Activated naive CD4-positive, alpha-beta T cell treated with anti-CD3 and anti-CD28 coated beads, Interleukin-2, amount 50 U/mL, for 72 hours (primary cell): ENCODE results near the gene SP140. TPM values are rescaled to one million over a fixed set of nuclear protein-coding genes. Genes with fewer than 3 reads are reported as not detected.

Experiments used
- ATAC-seq, 2 donors: fragments of 150-1000 bp; cut with Tn5 transposase; 2 replicates each; pipeline ENCODE4 v1.10.0; 2021; ENCODE audit warnings: mild to moderate bottlenecking in 2 of 2, moderate library complexity in 2 of 2
- DNase-seq, 2 donors: peaks; one replicate each; pipeline ENCODE4 v3.0.0; 2021 to 2022; ENCODE audit warnings: low spot score in 2 of 2
- H3K27ac Mint-ChIP-seq, 2 donors: one replicate each; pipeline ENCODE4 v1.8.0; 2022; ENCODE audit warnings: mild to moderate bottlenecking in 2 of 2, mixed read lengths in 2 of 2
- H3K36me3 Mint-ChIP-seq, 2 donors: one replicate each; pipeline ENCODE4 v1.8.0; 2022; ENCODE audit warnings: mixed read lengths in 2 of 2
- H3K9me3 Mint-ChIP-seq, 2 donors: one replicate each; pipeline ENCODE4 v1.8.0; 2022; ENCODE audit warnings: mixed read lengths in 2 of 2
- total RNA-seq, 2 donors: library from RNA; stranded (reverse); gene quantifications; one replicate each; pipeline ENCODE4 v1.2.3, GENCODE V29; 2022

SP140 gene
- 10 to 100 TPM; 75.8 to 77.7 TPM for total RNA-seq

DNA sequence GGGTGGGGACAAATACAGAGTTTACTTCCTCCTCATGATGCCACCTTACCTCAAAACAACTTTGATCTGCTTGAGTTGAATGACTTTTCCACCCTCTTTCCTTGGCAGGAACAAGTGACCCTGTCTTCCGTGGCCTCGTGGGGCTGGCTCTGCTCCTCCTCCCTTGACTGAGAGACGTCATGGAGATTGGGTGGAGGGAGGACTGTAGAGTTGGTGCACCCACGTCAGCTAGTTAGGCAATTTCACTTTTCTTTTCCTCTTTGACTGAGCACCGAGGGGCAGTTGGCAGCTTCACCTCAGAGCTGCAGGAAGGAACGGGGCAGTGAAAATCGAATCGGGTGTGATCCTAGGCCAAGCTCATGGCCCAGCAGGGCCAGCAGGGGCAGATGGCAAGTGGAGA is at the start of gene SP140:
SP140 (plus strand) TSS at position 251 of the 400 bp plus-strand sequence; CDS start at position 360, 109 bp downstream.
- ATAC-seq: peak; percentile 92 to 96
- Mint-ChIP-seq H3K27ac (peak within 1 kb of the TSS; percentile 92 to 98), H3K9me3 (no peaks in the 10 kb centered on the region), H3K36me3 (peaks cover 22 to 39% of the 10 kb centered on the region in 2 donors)
- DNase-seq: peak; percentile 66 to 75

DNA sequence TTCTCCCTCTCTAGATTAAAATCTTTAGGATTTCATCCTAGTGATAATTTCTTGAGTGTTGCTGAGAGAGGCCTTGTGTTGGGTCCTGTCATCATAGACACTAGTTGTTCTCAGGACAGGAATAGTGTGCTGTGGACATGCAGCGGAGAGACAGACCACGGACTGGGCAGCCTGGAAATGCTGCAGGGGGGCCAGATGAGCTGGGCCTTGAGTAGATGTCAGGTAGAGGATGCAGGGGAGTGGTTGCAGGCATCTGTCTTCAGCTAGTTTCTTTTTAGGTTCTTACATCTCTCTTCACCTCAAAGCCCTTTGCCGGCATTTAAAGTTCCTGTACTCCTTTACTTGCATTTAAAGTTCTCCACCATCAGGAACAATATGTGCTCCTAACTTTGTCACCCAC is 48.5 kb upstream of the SP140 start:
- peaks cover 11 to 40% of the 10 kb centered on the region in 2 donors for H3K36me3 Mint-ChIP-seq
- peak overlapping the region; percentile 41 to 44 for H3K27ac Mint-ChIP-seq
- DNase-seq (no peak), ATAC-seq (no peak)
- H3K9me3 Mint-ChIP-seq: no peaks in the 10 kb centered on the region

DNA sequence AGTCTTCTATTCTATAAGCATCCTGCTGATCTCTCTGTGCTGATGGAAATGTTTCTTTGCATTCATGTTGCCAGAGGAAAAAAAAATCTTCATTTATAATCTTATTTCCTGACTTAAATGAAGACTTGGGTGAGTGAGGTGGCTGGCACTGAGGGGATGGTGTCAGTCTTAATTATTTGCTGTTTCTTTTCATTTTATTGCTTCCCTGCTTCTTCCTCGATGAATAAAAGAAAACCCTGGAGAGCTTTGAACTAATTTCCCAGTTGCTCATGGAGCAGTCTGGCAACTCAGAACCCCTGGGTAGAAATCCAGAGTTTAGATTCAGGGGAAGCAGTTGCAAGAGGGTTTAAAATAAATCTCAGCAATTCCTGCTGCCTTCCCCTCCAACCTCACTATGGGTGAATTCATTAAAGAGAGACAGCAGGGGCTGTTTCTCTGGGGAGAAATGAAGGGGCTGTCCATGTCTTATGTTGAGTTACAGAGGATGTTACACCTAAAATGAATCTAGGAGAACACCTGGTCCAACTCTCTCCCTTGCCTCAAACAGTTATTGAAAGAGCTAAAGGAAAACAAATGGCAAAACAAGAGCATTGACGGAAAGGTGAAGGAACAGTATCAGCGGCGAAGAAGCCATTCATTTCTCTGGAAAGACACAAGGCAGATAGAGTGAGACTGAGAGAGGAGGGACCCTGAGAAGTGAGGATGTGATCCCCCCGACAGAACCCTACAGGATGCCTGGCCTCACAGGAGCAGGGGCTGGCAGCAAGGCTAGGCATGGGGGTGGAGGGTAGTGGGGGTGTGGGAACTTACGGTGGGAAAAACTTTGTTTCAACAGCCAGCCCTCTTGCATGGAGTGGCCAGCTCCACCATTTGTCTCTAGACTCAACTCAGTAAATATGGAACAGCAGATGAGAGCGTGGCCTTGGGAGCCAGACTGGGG is 46.7 kb upstream of the SP140 start:
- no peak for ATAC-seq
- Mint-ChIP-seq H3K27ac (peak overlapping the region in 1 of 2 donors; percentile 75), H3K9me3 (no peaks in the 10 kb centered on the region)

DNA sequence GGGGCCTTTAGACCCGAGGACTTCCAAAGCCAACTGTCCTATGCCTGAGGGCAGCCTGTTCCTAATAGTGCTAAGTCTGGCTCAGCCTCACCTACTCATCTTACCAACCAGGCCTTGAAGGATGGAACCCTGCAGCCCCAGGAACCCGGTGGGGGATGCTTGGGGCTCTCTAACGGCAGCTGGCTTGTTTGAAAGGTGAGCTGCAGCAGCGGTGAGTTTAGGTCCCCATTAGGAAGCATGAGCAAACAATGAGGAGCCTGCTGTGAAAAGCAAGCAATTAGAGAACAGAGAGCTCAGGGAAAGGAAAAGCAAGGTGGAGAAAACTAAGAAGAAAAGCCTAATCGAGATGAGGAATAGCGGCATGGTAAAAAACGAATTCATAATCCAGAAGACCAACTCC is 45.6 kb upstream of the SP140 start:
- peak overlapping the region in 1 of 2 donors; percentile 65 for H3K27ac Mint-ChIP-seq
- ATAC-seq: no peak

More for the DNA sequence above, 46.7 kb upstream of the SP140 start:
- no peak for DNase-seq
- peaks cover 20 to 54% of the 10 kb centered on the region in 2 donors for H3K36me3 Mint-ChIP-seq

DNA sequence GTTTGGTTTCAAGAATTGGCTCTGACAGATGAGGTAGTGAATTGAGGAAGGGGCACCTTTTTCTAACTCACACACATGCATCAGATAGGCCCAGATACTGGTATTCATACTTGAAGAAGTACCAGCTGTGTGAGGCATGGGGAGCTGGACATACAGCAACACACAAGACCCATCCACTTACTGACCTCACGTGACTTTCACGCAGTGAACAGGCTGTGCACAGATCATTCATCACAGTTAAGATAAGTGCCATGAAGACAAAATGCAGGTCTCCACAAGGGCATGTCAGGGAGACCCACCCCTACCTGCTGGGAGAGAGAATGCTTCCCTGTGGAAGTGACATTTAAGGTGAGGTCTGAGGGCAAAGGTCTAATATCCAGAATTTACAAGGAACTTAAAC is 44.3 kb upstream of the SP140 start:
- Mint-ChIP-seq H3K36me3 (peaks cover 34 to 62% of the 10 kb centered on the region in 2 donors), H3K27ac (peak overlapping the region in 1 of 2 donors; percentile 46), H3K9me3 (no peaks in the 10 kb centered on the region)
- DNase-seq (no peak), ATAC-seq (no peak)

More for the DNA sequence above, 45.6 kb upstream of the SP140 start:
- H3K9me3 Mint-ChIP-seq: no peaks in the 10 kb centered on the region
- peaks cover 23 to 63% of the 10 kb centered on the region in 2 donors for H3K36me3 Mint-ChIP-seq
- no peak for DNase-seq

DNA sequence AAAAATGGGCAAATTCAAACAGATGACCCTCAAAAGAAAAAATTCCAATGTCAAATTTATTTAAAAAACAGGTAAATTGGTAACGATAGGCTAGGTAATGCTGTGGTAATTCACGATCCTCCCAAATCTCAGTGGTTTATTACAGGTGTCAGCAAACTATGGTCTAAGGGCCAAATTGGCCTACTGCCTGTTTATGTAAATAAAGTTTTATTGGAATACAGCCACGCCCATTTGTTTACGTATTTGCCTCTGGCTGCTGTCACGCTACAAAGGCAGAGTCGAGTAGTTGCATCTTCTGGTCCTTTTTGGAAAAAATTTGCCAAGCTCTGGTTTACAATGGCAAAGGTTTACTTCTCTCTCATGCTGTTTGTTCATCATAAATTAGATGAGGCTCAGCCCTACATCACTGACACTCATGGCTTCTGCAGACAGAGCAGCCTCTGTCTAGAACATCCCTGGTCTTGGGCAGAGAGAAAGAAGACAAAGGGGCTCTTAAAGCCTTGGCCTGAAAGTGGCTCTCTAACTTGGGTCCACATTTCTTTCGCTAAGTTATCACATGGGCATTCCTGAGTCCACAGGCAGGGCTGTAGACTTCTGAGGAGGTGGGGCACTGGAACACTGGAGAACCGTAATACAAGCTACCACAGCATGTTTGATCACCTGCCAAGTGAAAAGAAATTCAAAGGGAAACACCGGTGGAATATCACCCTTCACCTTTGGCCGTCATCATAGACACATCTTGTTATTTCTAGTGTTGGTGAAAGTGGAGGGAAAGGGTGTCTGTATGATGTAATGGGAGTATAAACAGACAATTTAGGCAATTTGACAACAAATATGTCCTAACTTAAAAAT is 40.6 kb upstream of the SP140 start:
- ATAC-seq (no peak), DNase-seq (no peak)
- H3K9me3 Mint-ChIP-seq: peaks cover 4 to 16% of the 10 kb centered on the region in 2 donors
- H3K27ac Mint-ChIP-seq: no peak overlapping the region
- peaks cover 32 to 62% of the 10 kb centered on the region in 2 donors for H3K36me3 Mint-ChIP-seq

DNA sequence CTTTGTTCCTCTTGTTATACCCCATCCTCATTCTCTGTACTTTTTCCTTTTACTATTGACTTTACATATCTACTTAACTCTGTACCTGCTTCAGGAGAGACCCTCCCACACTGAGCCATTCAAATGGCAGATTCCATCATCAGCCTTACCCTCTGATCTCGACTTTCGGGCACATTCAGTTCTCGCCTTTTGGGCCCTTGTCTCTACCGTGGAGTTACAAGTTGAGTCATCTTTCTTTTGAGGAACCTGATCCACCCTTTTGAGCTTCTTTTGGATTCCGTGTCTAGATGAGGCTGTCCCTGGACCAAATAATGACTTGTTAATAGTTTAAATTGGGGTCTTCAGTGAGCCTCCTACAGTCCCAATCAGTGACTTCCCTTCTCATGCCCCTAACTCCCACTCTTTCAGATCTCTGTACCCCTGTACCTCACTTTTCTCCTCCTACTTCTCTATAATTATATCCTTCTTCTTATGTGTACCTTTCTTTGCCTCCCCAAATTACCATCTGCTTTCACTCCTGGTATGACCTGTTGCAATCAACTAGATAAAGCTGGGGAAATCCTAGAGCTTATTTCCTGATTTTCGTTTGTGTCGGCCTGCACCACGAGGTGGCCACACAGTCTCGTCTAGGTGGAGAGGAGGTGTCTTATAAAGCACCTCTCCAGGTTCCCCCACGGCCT is 23.0 kb upstream of the SP140 start:
- peak overlapping the region; percentile 48 to 65 for H3K27ac Mint-ChIP-seq
- H3K9me3 Mint-ChIP-seq: no peaks in the 10 kb centered on the region
- H3K36me3 Mint-ChIP-seq: peaks cover 44 to 57% of the 10 kb centered on the region in 2 donors
- ATAC-seq (peak; percentile 50 to 73), DNase-seq (no peak)

DNA sequence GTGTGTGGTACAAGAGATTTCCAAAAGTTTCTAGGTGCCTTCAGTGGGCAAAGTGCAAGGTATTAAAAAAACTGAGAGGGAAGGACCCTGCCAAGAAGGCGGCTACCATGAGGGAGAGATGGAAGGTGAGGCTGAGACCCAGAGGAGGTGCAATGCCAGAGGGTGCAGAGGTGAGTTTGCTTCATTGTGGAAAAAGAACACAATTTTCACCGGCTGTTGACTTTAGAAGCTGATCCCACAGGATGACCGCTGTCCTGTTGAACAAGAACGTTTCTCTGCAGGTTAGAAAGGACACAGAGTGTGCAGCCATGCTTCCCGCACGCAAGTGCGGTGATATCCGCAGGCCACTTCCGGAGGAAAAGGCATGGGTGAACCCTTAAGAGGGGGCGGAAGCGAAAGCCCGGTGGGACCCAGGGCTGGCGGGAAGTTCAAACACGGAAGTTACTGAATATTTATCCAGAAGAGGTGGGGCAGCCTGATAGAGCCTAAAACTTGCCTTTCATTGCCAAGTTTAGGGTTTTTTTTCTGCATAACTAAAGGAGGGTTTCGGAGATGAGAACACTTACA is 22.3 kb upstream of the SP140 start:
- DNase-seq (no peak), ATAC-seq (no peak)
- Mint-ChIP-seq H3K27ac (peak overlapping the region in 1 of 2 donors; percentile 48), H3K9me3 (no peaks in the 10 kb centered on the region), H3K36me3 (peaks cover 40 to 50% of the 10 kb centered on the region in 2 donors)

DNA sequence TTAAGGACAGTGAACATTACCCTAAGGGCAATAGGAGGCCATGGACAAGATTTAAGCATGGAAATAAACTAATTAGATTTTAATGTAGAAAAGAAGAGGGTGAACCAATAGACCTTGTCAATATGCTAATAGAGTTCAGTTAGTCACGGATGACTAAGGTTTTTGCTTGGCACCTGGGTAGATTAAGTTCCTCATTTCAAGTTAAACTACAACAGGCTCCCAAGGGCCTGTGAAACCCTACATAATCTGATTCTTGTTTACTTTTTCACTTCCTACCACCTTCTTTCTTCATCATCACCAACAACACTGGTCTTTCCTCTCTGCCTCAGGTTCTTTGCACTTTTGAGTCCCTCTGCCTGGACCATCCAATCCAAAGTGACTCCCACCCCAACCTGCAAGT is 20.5 kb upstream of the SP140 start:
- Mint-ChIP-seq H3K27ac (peak overlapping the region; percentile 37 to 40), H3K9me3 (no peaks in the 10 kb centered on the region), H3K36me3 (peaks cover 31 to 32% of the 10 kb centered on the region in 2 donors)
- DNase-seq: no peak
- no peak for ATAC-seq

DNA sequence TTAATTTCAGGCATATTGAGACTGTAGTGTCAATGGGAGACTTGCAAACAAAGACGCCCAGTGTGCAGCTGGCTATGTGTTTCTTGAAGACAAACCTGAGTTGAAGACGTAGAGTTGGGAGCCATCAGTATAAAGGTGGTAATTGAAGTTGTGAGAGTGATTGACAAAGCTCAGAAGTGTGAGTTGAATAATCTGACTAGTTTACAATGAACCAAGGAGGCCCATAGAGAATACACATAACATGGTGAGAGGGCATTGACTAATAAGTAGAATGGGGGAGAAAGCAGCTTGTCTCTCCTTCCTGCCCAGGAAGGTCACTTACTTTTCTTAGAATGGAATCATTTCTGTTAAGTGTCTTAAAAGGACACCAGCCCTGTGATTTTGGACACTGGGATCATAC is 19.8 kb upstream of the SP140 start:
- Mint-ChIP-seq H3K9me3 (no peaks in the 10 kb centered on the region), H3K27ac (peak overlapping the region; percentile 30 to 37), H3K36me3 (peaks cover 25 to 27% of the 10 kb centered on the region in 2 donors)
- ATAC-seq (peak; percentile 39 to 89), DNase-seq (no peak)

DNA sequence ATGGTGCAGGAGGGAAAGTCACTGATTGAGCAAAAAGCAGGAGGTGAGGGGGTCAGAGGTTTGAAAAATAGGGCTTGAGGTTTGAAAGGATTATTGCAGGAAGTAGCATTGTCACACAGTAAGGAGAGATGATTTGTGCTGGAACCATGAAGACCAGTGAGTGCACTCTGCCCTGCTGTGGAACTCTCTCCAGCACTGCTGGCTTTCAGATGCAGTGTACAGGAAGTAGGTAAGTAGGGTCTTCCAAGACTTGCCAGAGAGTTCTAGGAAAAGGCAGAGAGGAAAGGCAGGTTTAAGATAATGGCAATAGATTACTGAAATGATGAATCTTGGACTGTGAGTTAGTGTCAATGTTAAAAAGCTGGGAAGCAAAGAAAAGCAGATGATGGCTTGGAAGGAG is 17.0 kb upstream of the SP140 start:
- no peak overlapping the region for H3K27ac Mint-ChIP-seq
- ATAC-seq (no peak), DNase-seq (no peak)
- H3K9me3 Mint-ChIP-seq: no peaks in the 10 kb centered on the region
- H3K36me3 Mint-ChIP-seq: peaks cover 21 to 24% of the 10 kb centered on the region in 2 donors

DNA sequence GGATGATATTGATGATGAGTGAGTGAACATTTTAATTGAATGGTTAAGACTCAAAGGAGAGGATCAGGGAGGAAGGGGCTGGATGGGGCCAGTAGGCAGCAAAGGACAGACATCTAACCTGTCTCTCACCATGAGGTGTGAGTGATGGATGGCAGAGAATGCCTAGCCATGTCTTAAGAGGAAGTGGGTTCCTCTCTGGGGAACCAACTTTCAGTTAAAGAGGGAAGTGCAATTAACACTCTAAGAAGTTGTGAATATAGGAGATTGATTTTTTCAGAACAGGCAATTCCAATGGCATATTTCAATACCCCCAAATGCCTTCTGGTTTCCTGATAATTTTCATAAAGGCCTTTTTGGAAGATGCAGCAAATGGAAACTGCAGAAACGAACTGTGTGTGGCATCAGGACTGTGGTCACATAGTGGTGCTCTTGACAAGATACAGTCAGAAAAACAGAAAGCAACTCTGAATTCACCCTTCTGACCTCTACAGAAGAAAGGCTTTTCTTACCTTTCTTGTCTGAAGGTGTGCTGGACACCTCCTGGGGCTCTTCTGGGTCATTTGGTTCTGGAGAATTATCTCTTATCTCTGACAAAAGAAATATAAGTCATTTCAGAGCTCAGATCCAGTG is 16.0 kb upstream of the SP140 start:
- DNase-seq (no peak), ATAC-seq (no peak)
- Mint-ChIP-seq H3K27ac (no peak overlapping the region), H3K9me3 (no peaks in the 10 kb centered on the region), H3K36me3 (peaks cover 31 to 32% of the 10 kb centered on the region in 2 donors)

DNA sequence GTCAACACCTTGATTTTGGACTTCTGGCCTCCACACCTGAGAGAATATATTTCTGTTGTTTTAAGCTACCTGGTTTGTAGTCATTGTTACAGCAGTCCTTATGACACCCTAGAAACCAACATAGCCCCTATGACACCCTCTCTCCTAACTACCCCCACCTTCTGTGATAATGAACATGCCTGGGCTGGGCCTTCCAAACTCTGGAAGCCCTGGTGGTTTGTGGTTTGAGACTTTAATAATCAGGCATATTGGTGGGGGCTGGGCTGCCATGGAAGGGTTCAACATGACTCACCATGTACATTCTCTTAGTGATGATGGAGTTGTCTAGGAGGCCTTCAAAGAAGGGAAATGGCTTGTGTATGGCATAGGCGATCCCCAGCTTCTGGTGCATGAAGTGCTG is 9.0 kb upstream of the SP140 start:
- Mint-ChIP-seq H3K27ac (peak overlapping the region; percentile 6 to 56), H3K9me3 (peaks cover 0 to 4% of the 10 kb centered on the region in 2 donors), H3K36me3 (peaks cover 45 to 76% of the 10 kb centered on the region in 2 donors)
- no peak for DNase-seq
- no peak for ATAC-seq

DNA sequence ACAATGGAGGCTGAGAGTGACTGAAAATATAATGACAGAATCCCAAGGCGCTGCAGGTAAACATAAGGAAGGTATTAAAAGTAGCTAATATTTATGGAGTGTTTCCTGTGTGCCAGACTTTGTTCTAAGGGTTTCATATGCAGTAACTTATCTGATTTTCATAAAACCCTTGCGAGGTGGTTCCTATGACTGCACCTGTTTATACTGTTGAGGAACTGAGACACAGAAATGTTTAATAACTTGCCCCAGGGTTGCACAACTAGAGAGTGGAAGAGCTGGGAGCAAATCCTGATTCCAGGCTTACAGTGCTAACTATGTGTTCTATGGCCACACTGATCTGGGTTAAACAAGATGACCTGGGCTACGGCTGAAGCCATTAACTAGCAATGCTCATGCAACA is 8.1 kb upstream of the SP140 start:
- DNase-seq (no peak), ATAC-seq (no peak)

DNA sequence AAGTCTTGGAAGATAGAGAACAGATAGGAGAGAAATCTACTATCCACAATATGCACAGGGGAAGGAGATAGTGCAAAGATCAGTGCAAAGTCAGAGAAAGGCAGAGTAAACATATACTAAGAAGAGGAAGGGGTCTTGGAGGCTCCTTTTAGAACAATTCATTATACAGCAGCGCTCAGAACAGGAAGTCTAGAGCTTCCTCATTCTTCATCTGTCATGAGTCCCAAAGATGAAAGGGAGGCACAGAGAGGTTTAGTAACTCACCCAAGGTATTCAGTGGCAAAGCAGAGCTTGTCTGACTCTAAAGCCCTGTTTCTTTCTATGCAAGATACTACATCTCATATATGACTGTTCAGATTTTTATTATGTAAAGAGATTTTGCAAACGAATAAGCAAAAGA is 7.1 kb upstream of the SP140 start:
- DNase-seq: no peak
- peaks cover 0 to 4% of the 10 kb centered on the region in 2 donors for H3K9me3 Mint-ChIP-seq
- H3K36me3 Mint-ChIP-seq: peaks cover 38 to 61% of the 10 kb centered on the region in 2 donors
- peak in 1 of 2 donors; percentile 42 for ATAC-seq
- H3K27ac Mint-ChIP-seq: peak overlapping the region; percentile 94 to 96

More for the DNA sequence above, 8.1 kb upstream of the SP140 start:
- peaks cover 38 to 70% of the 10 kb centered on the region in 2 donors for H3K36me3 Mint-ChIP-seq
- H3K9me3 Mint-ChIP-seq: peaks cover 0 to 4% of the 10 kb centered on the region in 2 donors
- H3K27ac Mint-ChIP-seq: no peak overlapping the region
